GM23338 (cell line): Measurements from ENCODE around the gene KLK5. TPM values are rescaled to one million over a fixed set of nuclear protein-coding genes. Genes with fewer than 3 reads are reported as not detected.

Source experiments
- ATAC-seq: fragments of 200-7000 bp; cut with Tn5 transposase; 3 replicates; pipeline ENCODE4 v1.9.1; 2020
- DNase-seq: peaks from one replicate; pipeline ENCODE4 v3.0.0-alpha.2; 2015; ENCODE audit warnings: low spot score
- H2AFZ ChIP-seq: fragments of 200-600 bp; sonication (generic); 2 replicates; pipeline ENCODE4 v1.8.0; 2016; ENCODE audit warnings: antibody characterized with exemption, mild to moderate bottlenecking, moderate library complexity
- H3F3A ChIP-seq: fragments of 200-600 bp; sonication (generic); replicated peaks from 2 replicates; pipeline ENCODE4 v1.8.0; 2017; ENCODE audit warnings: antibody characterized with exemption, mixed run types, low read depth
- H3K27ac ChIP-seq: fragments of 200-600 bp; sonication (generic); 2 replicates; pipeline ENCODE4 v1.6.1; 2016; ENCODE audit warnings: low read depth
- H3K27me3 ChIP-seq: fragments of 200-600 bp; sonication (generic); 2 replicates; pipeline ENCODE4 v1.8.0; 2016; ENCODE audit warnings: mild to moderate bottlenecking, mixed run types, moderate library complexity; ENCODE audit not compliant: insufficient read depth
- H3K36me3 ChIP-seq: fragments of 200-600 bp; sonication (generic); 2 replicates; pipeline ENCODE4 v1.8.0; 2016; ENCODE audit warnings: mild to moderate bottlenecking; ENCODE audit not compliant: insufficient read depth
- H3K4me1 ChIP-seq: fragments of 200-600 bp; sonication (generic); 2 replicates; pipeline ENCODE4 v1.8.0; 2016; ENCODE audit warnings: mild to moderate bottlenecking, moderate library complexity; ENCODE audit not compliant: insufficient read depth
- H3K4me2 ChIP-seq: fragments of 200-600 bp; sonication (generic); 2 replicates; pipeline ENCODE4 v1.7.1; 2017; ENCODE audit warnings: mixed run types
- H3K4me3 ChIP-seq: fragments of 200-600 bp; sonication (generic); 2 replicates; pipeline ENCODE4 v1.6.1; 2016; ENCODE audit warnings: mixed run types
- H3K79me2 ChIP-seq: fragments of 200-600 bp; sonication (generic); replicated peaks from 2 replicates; pipeline ENCODE4 v1.8.0; 2017; ENCODE audit warnings: mild to moderate bottlenecking; ENCODE audit not compliant: insufficient read depth
- H3K9me2 ChIP-seq: fragments of 200-600 bp; sonication (generic); 2 replicates; pipeline ENCODE4 v1.8.0; 2017; ENCODE audit not compliant: insufficient read depth
- H4K20me1 ChIP-seq: fragments of 200-600 bp; sonication (generic); replicated peaks from 2 replicates; pipeline ENCODE4 v1.8.0; 2017; ENCODE audit warnings: mild to moderate bottlenecking; ENCODE audit not compliant: insufficient read depth
- H3K27ac Mint-ChIP-seq: 2 replicates; pipeline ENCODE4 v1.8.0; 2020; ENCODE audit warnings: inconsistent platforms, mild to moderate bottlenecking, moderate library complexity, mixed read lengths
- H3K27me3 Mint-ChIP-seq: 3 replicates; pipeline ENCODE4 v1.8.0; 2022; ENCODE audit warnings: low read depth, mild to moderate bottlenecking, moderate library complexity, mixed read lengths, inconsistent platforms; ENCODE audit not compliant: insufficient read depth, poor library complexity
- H3K36me3 Mint-ChIP-seq: 3 replicates; pipeline ENCODE4 v1.8.0; 2021; ENCODE audit warnings: low read depth, mild to moderate bottlenecking, inconsistent platforms, moderate library complexity, mixed read lengths
- H3K4me1 Mint-ChIP-seq: 3 replicates; pipeline ENCODE4 v1.8.0; 2020; ENCODE audit warnings: mild to moderate bottlenecking, inconsistent platforms, mixed read lengths
- H3K4me3 Mint-ChIP-seq: 3 replicates; pipeline ENCODE4 v1.8.0; 2021; ENCODE audit warnings: moderate library complexity, mild to moderate bottlenecking, inconsistent platforms, mixed read lengths
- H3K9me3 Mint-ChIP-seq: 3 replicates; pipeline ENCODE4 v1.8.0; 2020; ENCODE audit warnings: moderate library complexity, mild to moderate bottlenecking, inconsistent platforms, mixed read lengths
- CREB1 ChIP-seq: fragments of 250-450 bp; sonication (Bioruptor Pico); IDR thresholded peaks from 2 replicates; pipeline ENCODE4 v1.5.0; 2020; ENCODE audit warnings: low read depth, mild to moderate bottlenecking, moderate library complexity
- CTCF ChIP-seq, 2 experiments: fragments of 200-600 bp in 1 of 2; sonication (generic) in 1 of 2; conservative IDR thresholded peaks; 2 replicates each; pipeline versions ENCODE4 v1.5.1 to v1.6.1; 2016 to 2017; ENCODE audit warnings: antibody characterized with exemption in 2 of 2, low read depth in 2 of 2, mild to moderate bottlenecking in 2 of 2, moderate library complexity in 1 of 2
- ETS1 ChIP-seq: IDR thresholded peaks from 2 replicates; pipeline ENCODE4 v1.6.1; 2016; ENCODE audit warnings: antibody characterized with exemption
- EZH2 ChIP-seq: fragments of 200-600 bp; sonication (generic); IDR thresholded peaks from one replicate; pipeline ENCODE4 v1.8.0; 2017; ENCODE audit warnings: antibody characterized with exemption, mild to moderate bottlenecking, low read depth; ENCODE audit not compliant: unreplicated experiment
- JUNB ChIP-seq: IDR thresholded peaks from one replicate; pipeline ENCODE4 v1.6.1; 2016; ENCODE audit warnings: antibody characterized with exemption; ENCODE audit not compliant: unreplicated experiment
- NANOG ChIP-seq: IDR thresholded peaks from 2 replicates; pipeline ENCODE4 v1.6.1; 2016; ENCODE audit warnings: antibody characterized with exemption, borderline replicate concordance
- POLR2AphosphoS5 ChIP-seq: IDR thresholded peaks from 2 replicates; pipeline ENCODE4 v1.6.1; 2016; ENCODE audit warnings: antibody characterized with exemption, low read depth
- STAT1 ChIP-seq: IDR thresholded peaks from one replicate; pipeline ENCODE4 v1.6.1; 2016; ENCODE audit warnings: antibody characterized with exemption; ENCODE audit not compliant: unreplicated experiment
- ZNF114 ChIP-seq: fragments of 250-450 bp; sonication (Bioruptor Pico); IDR thresholded peaks from 2 replicates; pipeline ENCODE4 v1.5.0; 2020; ENCODE audit warnings: mild to moderate bottlenecking, moderate library complexity
- ZNF331 ChIP-seq: fragments of 250-450 bp; sonication (Bioruptor Pico); IDR thresholded peaks from 2 replicates; pipeline ENCODE4 v1.5.0; 2020; ENCODE audit warnings: low read depth, mild to moderate bottlenecking, moderate library complexity
- ZNF462 ChIP-seq: fragments of 250-450 bp; sonication (Bioruptor Pico); IDR thresholded peaks from 2 replicates; pipeline ENCODE4 v1.5.0; 2020; ENCODE audit warnings: mild to moderate bottlenecking, moderate library complexity
- polyA plus RNA-seq: library from polyadenylated mRNA; unstranded; fragments of >200 nt; fragmentation: Nextera tagmentation; extraction: Ambion mirVana; gene quantifications from 2 replicates; pipeline ENCODE4 v1.2.1, GENCODE V29; 2016
- total RNA-seq: library from RNA; depleted of rRNA; stranded (reverse); fragments of >200 nt; shearing (Covaris generic); gene quantifications from 2 replicates; pipeline ENCODE4 v1.2.3, GENCODE V29; 2014

KLK5 gene
- total and polyA plus RNA-seq, 2 experiments from 2014 or later = 0.66 TPM; not detected in 1

- Mint-ChIP-seq H3K9me3 (peaks cover 48% of the 10 kb centered on the region), H3K4me3 (no peak overlapping the region), H3K4me1 (no peaks in the 10 kb centered on the region; the same call in 2 of the 3 replicates), H3K27ac (no peak overlapping the region), H3K27me3 (peaks cover 8% of the 10 kb centered on the region), H3K36me3 (peaks cover 7% of the 10 kb centered on the region; the same call in 2 of the 3 replicates)
- Histone ChIP-seq H3K79me2 (no peaks in the 10 kb centered on the region), H3K4me2 (no peak overlapping the region), H3K27me3 (no peaks in the 10 kb centered on the region), H3K9me2 (peaks cover 6% of the 10 kb centered on the region; the same call in 1 of the 2 replicates), H3K4me3 (no peak overlapping the region), H4K20me1 (no peaks in the 10 kb centered on the region), H3F3A (no peaks in the 10 kb centered on the region), H2AFZ (no peak overlapping the region), H3K27ac (no peak overlapping the region), H3K36me3 (no peaks in the 10 kb centered on the region), H3K4me1 (no peaks in the 10 kb centered on the region)
- TF ChIP-seq ZNF462 (no peak), ZNF114 (CRISPR knock-in tag) (no peak), CTCF (conservative IDR thresholded peaks at IDR 0.05; ENCODE audit: low read depth in 2 of 2) (no peak), NANOG (no peak), CREB1 (no peak), ZNF331 (CRISPR knock-in tag) (no peak), POLR2AphosphoS5 (no peak), ETS1 (no peak), EZH2 (no peak), JUNB (no peak), STAT1 (no peak)
- DNase-seq = no peak
- ATAC-seq = no peak
These were observed 7.1 kb upstream of the KLK5 start for GRCh38 chr19:50959731-50960500.
